GM12878 (cell line): ENCODE data around the gene TRIP6. TPM values are rescaled to one million over a fixed set of nuclear protein-coding genes. Genes with fewer than 3 reads are reported as not detected.

Experiments used
- ATAC-seq: fragments of 200-7000 bp; cut with Tn5 transposase; 3 replicates; pipeline ENCODE4 v1.9.1; 2020; ENCODE audit warnings: mild to moderate bottlenecking, moderate library complexity
- BruUV-seq: library from RNA; stranded (reverse); fragments of 400-500 nt; replicated peaks from 2 replicates; lab custom pipeline; 2021; lab: Mats Ljungman, UMichigan
- CTCF ChIA-PET: fragments of 300-600 bp; sonication (Branson Sonifier 250); formaldehyde crosslinking; extraction: SDS; loops from one replicate; lab custom pipeline; 2021; ENCODE audit warnings: inconsistent platforms; lab: Yijun Ruan, JAX
- POLR2A ChIA-PET: fragments of 350-600 bp; formaldehyde crosslinking; extraction: SDS; loops from one replicate; lab custom pipeline; 2021; ENCODE audit warnings: inconsistent platforms; lab: Charles Lee
- RAD21 ChIA-PET: fragments of 300-600 bp; sonication (Branson Sonifier 250); formaldehyde crosslinking; loops from one replicate; lab custom pipeline; 2023; ENCODE audit warnings: antibody characterized with exemption; ENCODE audit not compliant: unreplicated experiment; lab: Charles Lee
- SMC1A ChIA-PET: fragments of 300-600 bp; sonication (Branson Sonifier 250); formaldehyde crosslinking; loops from one replicate; lab custom pipeline; 2023; ENCODE audit not compliant: unreplicated experiment, uncharacterized antibody; lab: Charles Lee
- DNase-seq: peaks from one replicate; pipeline ENCODE4 v3.0.0-alpha.2; 2011; ENCODE audit warnings: low read depth, low spot score
- FAIRE-seq: peaks from 3 replicates; lab custom pipeline; 2011; peaks lifted over from hg19 to GRCh38; lab: Jason Lieb, UNC
- H2AFZ ChIP-seq: 2 replicates; pipeline ENCODE4 v1.6.0; 2011; ENCODE audit warnings: low read depth, low read length, control low read depth; ENCODE audit not compliant: control insufficient read depth
- H3K27ac ChIP-seq: 2 replicates; pipeline ENCODE4 v1.5.1; 2011; ENCODE audit warnings: control low read depth; ENCODE audit not compliant: control insufficient read depth, insufficient read depth
- H3K27me3 ChIP-seq, 2 experiments: replicated peaks in 1 of 2; 2 replicates each; pipeline versions ENCODE4 v1.6.0 to v1.6.1; 2011; ENCODE audit warnings: low read length in 1 of 2; ENCODE audit not compliant: control insufficient read depth in 2 of 2, insufficient read depth in 2 of 2
- H3K36me3 ChIP-seq, 2 experiments: 2 replicates each; pipeline ENCODE4 v1.5.1; 2011; ENCODE audit warnings: low read length in 1 of 2; ENCODE audit not compliant: control insufficient read depth in 2 of 2, insufficient read depth in 2 of 2
- H3K4me1 ChIP-seq: 2 replicates; pipeline ENCODE4 v1.6.1; 2011; ENCODE audit warnings: mild to moderate bottlenecking, low read length, moderate library complexity, mixed read lengths; ENCODE audit not compliant: control insufficient read depth, insufficient read depth
- H3K4me2 ChIP-seq: 2 replicates; pipeline ENCODE4 v1.6.0; 2011; ENCODE audit warnings: control low read depth; ENCODE audit not compliant: control insufficient read depth, insufficient read depth
- H3K4me3 ChIP-seq: fragments of 200-600 bp; sonication (generic); 2 replicates; pipeline ENCODE4 v1.5.1; 2016
- H3K79me2 ChIP-seq: 2 replicates; pipeline ENCODE4 v1.6.0; 2011; ENCODE audit warnings: low read length; ENCODE audit not compliant: control insufficient read depth, insufficient read depth
- H3K9ac ChIP-seq: 2 replicates; pipeline ENCODE4 v1.8.0; 2011; ENCODE audit warnings: low read length, control low read depth, mixed read lengths; ENCODE audit not compliant: control insufficient read depth, insufficient read depth
- H3K9me3 ChIP-seq: replicated peaks from 3 replicates; pipeline ENCODE4 v1.5.1; 2011; ENCODE audit warnings: mild to moderate bottlenecking, low read length; ENCODE audit not compliant: control insufficient read depth, insufficient read depth
- H4K20me1 ChIP-seq: 2 replicates; pipeline ENCODE4 v1.6.0; 2011; ENCODE audit not compliant: control insufficient read depth, insufficient read depth
- EGR1 ChIP-seq, 2 experiments: IDR thresholded peaks; 1 replicate in 1 of 2; 2 replicates in 1 of 2; pipeline ENCODE4 v1.6.1; 2011 to 2012; ENCODE audit warnings: low read depth in 2 of 2, low read length in 2 of 2, borderline replicate concordance in 1 of 2, mild to moderate bottlenecking in 1 of 2, moderate library complexity in 1 of 2
- EZH2 ChIP-seq: IDR thresholded peaks from 2 replicates; pipeline ENCODE4 v1.6.1; 2012; ENCODE audit warnings: low read depth, mild to moderate bottlenecking, control low read depth, inconsistent platforms, low read length, borderline replicate concordance; ENCODE audit not compliant: control insufficient read depth
- HDGF ChIP-seq: fragments of 450-650 bp; IDR thresholded peaks from 2 replicates; pipeline ENCODE4 v1.6.1; 2016; ENCODE audit warnings: antibody characterized with exemption
- JUNB ChIP-seq: IDR thresholded peaks from 2 replicates; pipeline ENCODE4 v1.6.1; 2016; ENCODE audit warnings: antibody characterized with exemption, mild to moderate bottlenecking
- KAT2A ChIP-seq: conservative IDR thresholded peaks from 2 replicates; pipeline ENCODE4 v1.6.1; 2011; ENCODE audit warnings: low read depth, low read length; ENCODE audit not compliant: control insufficient read depth
- MAX ChIP-seq: IDR thresholded peaks from 2 replicates; pipeline ENCODE4 v1.6.1; 2012; ENCODE audit warnings: low read depth, low read length, improper control_type of control experiment
- MEF2B ChIP-seq: fragments of 450-650 bp; IDR thresholded peaks from 2 replicates; pipeline ENCODE4 v1.6.1; 2018; ENCODE audit warnings: mild to moderate bottlenecking, moderate library complexity; ENCODE audit not compliant: partially characterized antibody, poor library complexity, severe bottlenecking
- NKRF ChIP-seq: fragments of 450-650 bp; conservative IDR thresholded peaks from 2 replicates; pipeline ENCODE4 v1.6.1; 2017; ENCODE audit warnings: mild to moderate bottlenecking, moderate library complexity
- SMAD1 ChIP-seq: fragments of 450-650 bp; IDR thresholded peaks from 2 replicates; pipeline ENCODE4 v1.6.1; 2018; ENCODE audit warnings: mild to moderate bottlenecking, low read depth; ENCODE audit not compliant: partially characterized antibody
- SPI1 ChIP-seq: IDR thresholded peaks from 2 replicates; pipeline ENCODE4 v1.6.1; 2011; ENCODE audit warnings: low read depth, mild to moderate bottlenecking, low read length, moderate library complexity, borderline replicate concordance; ENCODE audit not compliant: insufficient read depth
- STAT3 ChIP-seq: IDR thresholded peaks from 2 replicates; pipeline ENCODE4 v1.6.1; 2011; ENCODE audit warnings: low read depth, low read length, improper control_type of control experiment
- TCF12 ChIP-seq: IDR thresholded peaks from 2 replicates; pipeline ENCODE4 v1.6.1; 2011; ENCODE audit warnings: low read depth, mild to moderate bottlenecking, low read length
- TCF7 ChIP-seq: IDR thresholded peaks from 2 replicates; pipeline ENCODE4 v1.6.1; 2014; ENCODE audit warnings: antibody characterized with exemption, borderline replicate concordance
- USF1 ChIP-seq: IDR thresholded peaks from 2 replicates; pipeline ENCODE4 v1.6.1; 2011; ENCODE audit warnings: borderline replicate concordance, low read depth, mild to moderate bottlenecking, moderate library complexity, mixed read lengths, low read length; ENCODE audit not compliant: insufficient read depth; ENCODE audit errors: extremely low read length
- YBX1 ChIP-seq: fragments of 450-650 bp; IDR thresholded peaks from 2 replicates; pipeline ENCODE4 v1.6.1; 2016; ENCODE audit warnings: antibody characterized with exemption
- YY1 ChIP-seq: IDR thresholded peaks from 2 replicates; pipeline ENCODE4 v1.6.1; 2011; ENCODE audit warnings: low read depth, mild to moderate bottlenecking, low read length
- ZBTB40 ChIP-seq: fragments of 450-650 bp; IDR thresholded peaks from 2 replicates; pipeline ENCODE4 v1.6.1; 2016; ENCODE audit warnings: mild to moderate bottlenecking, moderate library complexity, borderline replicate concordance
- ZNF622 ChIP-seq: fragments of 450-650 bp; IDR thresholded peaks from 2 replicates; pipeline ENCODE4 v1.6.1; 2017; ENCODE audit warnings: mild to moderate bottlenecking, inconsistent platforms
- WGBS: methylation state at CpG from one replicate; pipeline ENCODE4 v1.1.6; 2016; ENCODE audit warnings: low lambda C conversion rate; ENCODE audit not compliant: insufficient replicate concordance, insufficient coverage; ENCODE audit errors: missing lambda C conversion rate; 5-methylcytosine and 5-hydroxymethylcytosine counted together
- in situ Hi-C: fragments of 300-500 bp; cut with MboI; formaldehyde crosslinking; loops from 9 replicates; pipeline ENCODE4 v1.14.3; 2018; ENCODE audit warnings: mixed read lengths
- intact Hi-C: fragments of 100-400 bp; cut with micrococcal nuclease; formaldehyde crosslinking; loops from one replicate; pipeline ENCODE4 v1.14.2; 2022; ENCODE audit not compliant: unreplicated experiment
- polyA plus RNA-seq, 11 experiments: library from polyadenylated mRNA; depleted of rRNA in 4 of 11; unstranded in 6 of 11; stranded (reverse) in 5 of 11; fragments of >200 nt; fragmentation: Nextera tagmentation in 4 of 11; fragmentation: Illumina TruSeq in 1 of 11; extraction: Ambion mirVana in 4 of 11; extraction: Trizol in 1 of 11; gene quantifications; 1 replicate in 1 of 11; 2 replicates in 10 of 11; pipeline versions ENCODE4 v1.2.1 to v1.2.3, GENCODE V29; 2011 to 2016; ENCODE audit warnings: inconsistent platforms in 2 of 11, missing spikeins in 2 of 11, low read depth in 1 of 11
- total RNA-seq, 4 experiments: library from RNA; depleted of rRNA in 3 of 4; stranded (reverse); fragments of >200 nt in 3 of 4; fragmentation: Illumina TruSeq in 1 of 4; extraction: Trizol in 1 of 4; gene quantifications; 2 replicates each; pipeline versions ENCODE4 v1.2.1 to v1.2.3, GENCODE V29; 2013 to 2021

The TRIP6 gene
- total and polyA plus RNA-seq, 10 of the 15 experiments (the other 5 are each of a cell fraction or from before 2014, with no cell fraction given), result 2.5 to 47.4 (median 25.5) TPM

- DNase-seq (no peak), FAIRE-seq (no peak), ATAC-seq (no peak)
- Histone ChIP-seq H3K36me3 (peaks cover 4 to 8% of the 10 kb centered on the region in 2 experiments; a peak in 3 of 4 replicates), H3K4me3 (no peak overlapping the region), H4K20me1 (no peaks in the 10 kb centered on the region), H3K27me3 (no peaks in the 10 kb centered on the region), H3K4me1 (peaks cover 4% of the 10 kb centered on the region), H3K4me2 (no peak overlapping the region), H3K79me2 (peaks cover 20% of the 10 kb centered on the region), H3K27ac (no peak overlapping the region), H2AFZ (no peak overlapping the region), H3K9me3 (no peaks in the 10 kb centered on the region), H3K9ac (no peak overlapping the region)
- in situ Hi-C loops, result no loop called here
- over 99% methylated on average over 10 of the region's 10 CpGs for WGBS
- ChIA-PET SMC1A (no interaction called here), RAD21 (no interaction called here), POLR2A (no interaction called here), CTCF (interaction anchor here (0.9 kb wide), 1 partner anchor 158 kb away, joined by 6 read pairs; the partner anchor contains the start of gene POP7)
- intact Hi-C loops, result no loop called here
- BruUV-seq, result no TSS peak
- TF ChIP-seq HDGF, result no peak
- no peak for TF ChIP-seq JUNB
- no peak for TF ChIP-seq TCF12
- no peak for TF ChIP-seq EGR1 (IDR thresholded peaks at IDR 0.05; ENCODE audit: borderline replicate concordance in 1 of 2, low read depth in 2 of 2, low read length in 2 of 2)
- TF ChIP-seq TCF7, result no peak
- no peak for TF ChIP-seq STAT3
- no peak for TF ChIP-seq ZBTB40
- no peak for TF ChIP-seq NKRF
- no peak for TF ChIP-seq USF1
- no peak for TF ChIP-seq KAT2A
- no peak for TF ChIP-seq MEF2B
- no peak for TF ChIP-seq EZH2
- no peak for TF ChIP-seq YY1
- TF ChIP-seq ZNF622, result no peak
- TF ChIP-seq MAX, result no peak
- no peak for TF ChIP-seq SPI1
- TF ChIP-seq SMAD1, result no peak
- no peak for TF ChIP-seq YBX1
These were observed 3.7 kb upstream of the TRIP6 start for GRCh38 chr7:100863406-100863950.
